GM13977 (cell line): ENCODE data around the gene CREBBP.

Experiments used
- DNase-seq: peaks from one replicate; pipeline ENCODE4 v3.0.0; 2012; ENCODE audit warnings: low spot score
- in situ Hi-C: fragments of 300-500 bp; cut with MboI; formaldehyde crosslinking; loops from one replicate; pipeline ENCODE4 v1.12.0; 2022; ENCODE audit warnings: low sequenced_read_pairs, low pct_unique_long_range_greater_than_20kb, mixed read lengths, inconsistent platforms; ENCODE audit not compliant: unreplicated experiment
- TF ChIP-seq, protein P1 (sequence below): IDR thresholded peaks from 2 replicates; pipeline ENCODE4 v1.5.1; 2012; ENCODE audit warnings: mild to moderate bottlenecking, control low read depth; ENCODE audit not compliant: insufficient read depth; ENCODE audit errors: extremely low read depth, missing control alignments

CREBBP gene

DNA sequence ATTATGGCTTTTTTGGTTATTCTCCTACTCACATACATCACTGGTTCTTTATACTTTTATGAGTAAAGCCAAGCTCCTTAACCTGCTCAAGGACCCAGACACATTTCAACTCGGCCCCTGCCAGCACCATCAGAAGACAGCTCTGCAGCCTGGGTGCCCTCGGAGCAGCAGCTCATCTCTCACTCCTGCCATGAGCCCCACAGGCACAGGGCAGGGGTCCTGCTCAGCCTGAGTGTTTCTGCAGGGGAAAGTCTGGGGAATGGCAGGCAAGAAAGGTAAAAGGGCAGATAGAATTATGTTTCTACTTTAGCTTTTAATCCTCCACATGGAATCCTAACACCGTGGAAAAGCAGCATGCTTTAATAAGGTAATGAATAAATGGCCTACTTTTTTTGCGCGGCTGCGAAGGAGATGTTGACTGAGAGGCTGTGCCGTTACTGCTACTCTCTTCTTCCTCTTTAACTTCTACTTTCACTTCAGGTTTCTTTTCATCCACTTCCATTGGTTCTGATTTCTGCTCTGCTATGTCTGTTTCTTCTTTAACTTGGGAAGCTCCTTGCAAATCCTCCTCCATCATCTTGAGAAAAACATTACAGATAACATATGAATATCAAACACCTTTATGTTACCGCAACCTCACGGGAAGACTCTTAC is 113.1 kb downstream of the CREBBP start:
- no peak for DNase-seq
- in situ Hi-C loops, result no loop called here
- TF ChIP-seq, protein P1, sequence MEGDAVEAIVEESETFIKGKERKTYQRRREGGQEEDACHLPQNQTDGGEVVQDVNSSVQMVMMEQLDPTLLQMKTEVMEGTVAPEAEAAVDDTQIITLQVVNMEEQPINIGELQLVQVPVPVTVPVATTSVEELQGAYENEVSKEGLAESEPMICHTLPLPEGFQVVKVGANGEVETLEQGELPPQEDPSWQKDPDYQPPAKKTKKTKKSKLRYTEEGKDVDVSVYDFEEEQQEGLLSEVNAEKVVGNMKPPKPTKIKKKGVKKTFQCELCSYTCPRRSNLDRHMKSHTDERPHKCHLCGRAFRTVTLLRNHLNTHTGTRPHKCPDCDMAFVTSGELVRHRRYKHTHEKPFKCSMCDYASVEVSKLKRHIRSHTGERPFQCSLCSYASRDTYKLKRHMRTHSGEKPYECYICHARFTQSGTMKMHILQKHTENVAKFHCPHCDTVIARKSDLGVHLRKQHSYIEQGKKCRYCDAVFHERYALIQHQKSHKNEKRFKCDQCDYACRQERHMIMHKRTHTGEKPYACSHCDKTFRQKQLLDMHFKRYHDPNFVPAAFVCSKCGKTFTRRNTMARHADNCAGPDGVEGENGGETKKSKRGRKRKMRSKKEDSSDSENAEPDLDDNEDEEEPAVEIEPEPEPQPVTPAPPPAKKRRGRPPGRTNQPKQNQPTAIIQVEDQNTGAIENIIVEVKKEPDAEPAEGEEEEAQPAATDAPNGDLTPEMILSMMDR, result no peak

DNA sequence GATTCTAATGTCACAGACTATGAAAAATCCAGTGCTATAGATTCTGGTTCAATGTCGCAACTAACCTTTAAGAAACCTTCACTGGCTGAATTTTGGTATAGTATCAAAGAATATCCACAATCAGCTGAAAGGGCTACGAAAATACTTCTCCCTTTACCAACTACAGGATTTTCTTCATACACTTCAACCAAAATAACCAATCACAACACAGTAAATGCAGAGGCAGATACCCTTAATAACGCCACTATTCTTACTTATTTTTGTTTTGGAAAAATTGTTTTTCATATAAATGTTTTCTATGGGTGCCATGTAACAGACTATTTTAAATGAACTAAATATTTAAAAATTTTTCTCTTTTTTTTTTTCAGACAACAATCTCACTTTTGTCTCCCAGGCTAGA is 114.3 kb downstream of the CREBBP start:
- in situ Hi-C loops, result no loop called here
- DNase-seq, result no peak
- TF ChIP-seq, protein P1, result no peak

DNA sequence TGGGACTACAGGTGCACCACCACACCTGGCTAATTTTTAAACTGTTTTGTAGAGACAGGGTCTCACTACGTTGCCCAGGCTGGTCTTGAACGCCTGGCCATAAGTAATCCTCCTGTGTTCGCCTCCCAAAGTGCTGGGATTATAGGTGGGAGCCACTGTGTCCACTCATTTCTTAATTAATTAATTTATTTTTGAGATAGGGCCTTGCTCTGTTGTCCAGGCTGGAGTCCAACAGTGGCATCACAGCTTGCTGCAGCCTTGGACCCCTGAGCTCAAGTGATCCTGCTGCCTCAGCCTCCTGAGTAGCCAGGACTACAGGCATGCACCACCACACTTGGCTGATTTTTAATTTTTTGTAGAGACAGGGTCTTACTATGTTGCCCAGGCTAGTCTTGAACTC is 116.1 kb downstream of the CREBBP start:
- no peak for DNase-seq
- TF ChIP-seq, protein P1, result no peak
- in situ Hi-C loops, result no loop called here

DNA sequence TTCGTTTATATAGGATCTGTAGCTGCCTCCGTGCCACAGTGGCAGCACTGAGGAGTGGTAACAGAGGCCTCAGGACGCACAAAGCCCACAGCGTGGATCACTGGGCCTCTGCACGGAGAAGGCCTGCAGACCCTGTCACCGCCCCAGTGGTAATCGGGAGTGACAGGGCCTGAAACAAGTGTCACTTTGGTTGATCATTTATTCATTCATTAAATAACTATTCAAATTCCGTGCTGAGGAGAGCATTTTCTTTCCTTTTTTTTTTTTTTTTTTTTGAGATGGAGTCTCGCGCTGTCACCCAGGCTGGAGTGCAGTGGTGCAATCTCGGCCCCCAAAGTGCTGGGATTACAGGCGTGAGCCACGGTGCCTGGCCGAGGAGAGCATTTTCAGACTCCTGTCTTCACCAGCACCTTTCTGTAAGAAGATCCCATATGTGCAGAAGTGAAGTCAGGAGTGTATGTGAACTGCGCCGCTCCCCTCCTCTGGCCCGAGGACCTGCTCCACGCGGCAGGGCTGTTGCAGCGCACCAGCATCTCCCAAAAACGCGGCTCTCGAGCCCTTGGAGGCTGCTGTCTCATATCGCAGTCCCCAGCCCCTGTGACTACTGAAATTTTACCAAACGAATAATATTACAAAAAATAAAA is 118.3 kb downstream of the CREBBP start:
- in situ Hi-C loops, result no loop called here
- TF ChIP-seq, protein P1, result no peak

DNA sequence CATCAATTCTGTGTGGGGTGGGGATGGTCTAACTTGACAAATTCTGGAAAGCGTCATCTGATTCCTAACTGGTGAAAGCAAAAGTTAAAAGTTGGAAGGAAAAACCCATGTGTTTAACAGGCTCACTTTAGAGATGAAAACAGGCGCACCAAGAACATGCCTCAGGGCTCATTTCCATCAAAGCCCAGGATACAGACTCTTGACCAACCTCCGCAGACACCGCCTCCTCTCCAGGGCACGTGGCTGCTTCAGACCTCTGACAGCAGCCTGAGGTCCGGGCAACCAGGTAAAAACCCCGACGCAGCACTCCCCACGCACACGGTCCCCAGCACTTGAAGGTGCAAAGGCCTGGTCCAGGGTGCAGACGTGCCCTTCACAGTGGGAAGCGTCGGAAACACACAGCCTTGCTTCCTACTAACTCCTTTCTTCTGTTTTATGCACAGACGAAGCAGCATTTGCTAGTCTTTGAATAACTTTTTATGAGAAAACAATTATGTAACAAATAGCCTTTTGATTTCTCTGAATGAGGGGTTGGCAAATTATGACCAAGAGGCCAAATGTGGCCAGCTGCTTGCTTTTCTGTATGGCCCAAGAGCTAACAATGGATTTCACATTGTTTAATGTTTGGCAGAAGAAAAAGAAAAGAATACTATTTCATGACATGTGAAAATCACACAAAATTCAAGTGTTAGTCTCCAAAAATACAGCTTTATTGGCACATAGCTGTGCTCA is 119.0 kb downstream of the CREBBP start:
- DNase-seq, result no peak
- in situ Hi-C loops, result no loop called here
- TF ChIP-seq, protein P1, result no peak

More for the DNA sequence above, 118.3 kb downstream of the CREBBP start:
- DNase-seq, result no peak

DNA sequence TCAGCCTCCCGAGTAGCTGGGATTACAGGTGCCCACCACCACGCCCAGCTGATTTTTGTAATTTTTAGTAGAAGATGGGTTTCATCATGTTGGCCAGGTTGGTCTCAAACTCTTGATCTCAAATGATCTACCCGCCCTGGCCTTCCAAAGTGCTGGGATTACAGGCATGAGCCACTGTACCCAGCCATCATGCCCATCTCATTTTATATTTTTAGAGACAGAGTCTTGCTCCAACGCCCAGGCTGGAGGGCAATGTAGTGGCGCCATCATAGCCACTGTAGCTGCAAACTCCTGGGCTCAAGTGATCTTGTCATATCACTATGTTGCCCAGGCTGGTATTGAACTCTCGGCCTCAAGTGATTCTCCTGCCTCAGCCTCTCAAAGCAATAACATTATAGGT is 120.0 kb downstream of the CREBBP start:
- in situ Hi-C loops, result no loop called here
- TF ChIP-seq, protein P1, result no peak
- no peak for DNase-seq
